ENCODE measurements around the gene SPDYE8.
"Not testable (repeated sequence)": the region's sequence is repeated elsewhere in the genome, so short reads cannot be mapped to it uniquely, and the experiment has no call there.

The SPDYE8 gene

DNA sequence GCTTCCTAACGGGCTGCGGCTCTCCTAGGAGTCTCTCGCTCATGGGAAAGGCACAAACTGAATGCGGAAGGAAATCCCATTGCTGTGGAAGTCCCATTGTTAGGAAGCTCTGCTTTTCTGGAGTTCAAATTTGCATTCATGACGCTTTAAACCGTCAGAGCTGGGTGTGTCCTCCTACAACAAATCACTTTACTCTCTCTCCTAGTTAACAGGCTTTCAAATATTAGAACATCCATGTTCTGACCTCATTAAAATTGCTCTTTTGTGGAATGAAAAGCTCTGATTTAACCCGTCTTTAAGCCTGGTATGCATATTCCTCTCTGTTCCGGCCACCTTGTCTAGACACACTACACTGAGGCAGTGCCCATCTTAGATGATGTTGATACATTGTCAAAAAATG, at the start of gene SPDYE8:
Gene SPDYE8, minus strand, starts transcription at position 101 of the 400 bp plus-strand sequence. CDS start 1,800 bp downstream, outside the sequence.
- not testable (repeated sequence) for DNase-seq (ENCODE audit: low read depth); H3K4me3 ChIP-seq (ENCODE audit: low read depth, low read length)

DNA sequence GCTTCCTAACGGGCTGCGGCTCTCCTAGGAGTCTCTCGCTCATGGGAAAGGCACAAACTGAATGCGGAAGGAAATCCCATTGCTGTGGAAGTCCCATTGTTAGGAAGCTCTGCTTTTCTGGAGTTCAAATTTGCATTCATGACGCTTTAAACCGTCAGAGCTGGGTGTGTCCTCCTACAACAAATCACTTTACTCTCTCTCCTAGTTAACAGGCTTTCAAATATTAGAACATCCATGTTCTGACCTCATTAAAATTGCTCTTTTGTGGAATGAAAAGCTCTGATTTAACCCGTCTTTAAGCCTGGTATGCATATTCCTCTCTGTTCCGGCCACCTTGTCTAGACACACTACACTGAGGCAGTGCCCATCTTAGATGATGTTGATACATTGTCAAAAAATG, 28.2 kb upstream of the SPDYE8 start, which contains the start of gene SPDYE11:
Gene SPDYE11, minus strand, starts transcription at position 101 of the 400 bp plus-strand sequence. CDS start 1,800 bp downstream, outside the sequence.
- not testable (repeated sequence) for DNase-seq (ENCODE audit: low read depth); H3K4me3 ChIP-seq (ENCODE audit: low read depth, low read length)

GRCh38 chr7:73006491-73006890, 23.1 kb downstream of the SPDYE8 start:
- DNase-seq (ENCODE audit: low read depth): not testable (repeated sequence)
- H3K4me3 ChIP-seq (ENCODE audit: low read depth, low read length): peak overlapping the region; percentile 67

DNA sequence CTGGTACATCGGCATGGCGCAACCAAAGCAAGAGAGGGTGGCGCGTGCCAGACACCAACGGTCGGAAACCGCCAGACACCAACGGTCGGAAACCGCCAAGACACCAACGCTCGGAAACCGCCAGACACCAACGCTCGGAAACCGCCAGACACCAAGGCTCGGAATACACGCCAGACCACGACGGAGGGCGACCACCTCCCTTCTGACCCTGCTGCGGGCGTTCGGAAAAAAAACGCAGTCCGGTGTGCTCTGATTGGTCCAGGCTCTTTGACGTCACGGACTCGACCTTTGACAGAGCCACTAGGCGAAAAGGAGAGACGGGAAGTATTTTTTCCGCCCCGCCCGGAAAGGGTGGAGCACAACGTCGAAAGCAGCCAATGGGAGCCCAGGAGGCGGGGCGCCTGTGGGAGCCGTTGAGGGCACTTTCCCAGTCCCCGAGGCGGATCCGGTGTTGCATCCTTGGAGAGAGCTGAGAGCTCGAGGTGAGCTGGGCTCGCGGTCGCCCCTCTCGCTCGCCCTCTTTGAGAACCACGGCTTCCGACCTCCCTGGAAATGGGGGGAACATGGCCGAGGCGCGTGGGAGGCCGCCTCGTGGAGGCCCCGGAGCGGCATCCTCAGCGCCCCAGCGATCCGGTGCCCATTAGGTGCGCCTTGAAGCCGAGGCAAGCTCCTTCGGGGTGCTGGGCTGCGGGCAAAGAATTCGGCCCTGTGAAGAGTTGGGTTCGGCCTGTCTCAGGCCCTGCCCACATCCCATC, 23.7 kb downstream of the SPDYE8 start:
- peak; percentile 93 for DNase-seq (ENCODE audit: low read depth)
- peak overlapping the region; percentile 60 for H3K4me3 ChIP-seq (ENCODE audit: low read depth, low read length)

DNA sequence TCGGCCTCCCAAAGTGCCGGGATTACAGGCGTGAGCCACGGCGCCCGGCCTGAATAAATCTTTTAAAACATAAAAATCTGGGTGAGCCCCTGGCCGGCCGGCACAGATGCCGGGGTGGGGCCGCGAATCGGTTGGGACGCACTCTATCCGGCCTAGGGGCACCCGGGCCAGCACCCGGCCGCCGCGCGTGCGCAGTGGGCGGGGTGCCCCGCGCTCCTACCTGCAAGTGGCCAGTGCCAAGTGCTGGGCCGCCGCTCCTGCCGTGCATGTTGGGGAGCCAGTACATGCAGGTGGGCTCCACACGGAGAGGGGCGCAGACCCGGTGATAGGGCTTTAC, 24.2 kb downstream of the SPDYE8 start:
- DNase-seq (ENCODE audit: low read depth): not testable (repeated sequence)
- H3K4me3 ChIP-seq (ENCODE audit: low read depth, low read length): peak overlapping the region; percentile 60

GRCh38 chr7:72997887-72998468, 31.6 kb downstream of the SPDYE8 start:
- DNase-seq (ENCODE audit: low read depth); H3K4me3 ChIP-seq (ENCODE audit: low read depth, low read length): not testable (repeated sequence)

- not testable (repeated sequence) for H3K4me3 ChIP-seq (ENCODE audit: low read depth, low read length); DNase-seq (ENCODE audit: low read depth)
These were observed 32.1 kb downstream of the SPDYE8 start for GRCh38 chr7:72997447-72997846.

DNA sequence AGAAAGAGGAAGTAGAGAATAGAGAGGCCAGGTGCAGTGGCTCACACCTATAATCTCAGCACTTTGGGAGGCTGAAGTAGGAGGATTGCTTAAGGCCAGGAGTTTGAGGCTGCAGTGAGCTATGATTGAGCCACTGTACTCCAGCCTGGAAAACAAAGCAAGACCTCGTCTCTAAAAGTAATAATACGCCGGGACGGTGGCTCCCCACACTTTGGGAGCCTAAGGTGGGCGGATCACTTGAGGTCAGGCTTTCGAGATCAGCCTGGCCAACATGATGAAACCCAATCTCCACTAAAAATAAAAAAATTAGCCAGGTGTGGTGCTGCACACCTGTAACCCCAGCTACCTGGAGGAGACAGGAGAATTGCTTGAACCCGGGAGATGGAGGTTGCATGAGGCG, 34.1 kb downstream of the SPDYE8 start:
- H3K4me3 ChIP-seq (ENCODE audit: low read depth, low read length); DNase-seq (ENCODE audit: low read depth): not testable (repeated sequence)

- DNase-seq (ENCODE audit: low read depth); H3K4me3 ChIP-seq (ENCODE audit: low read depth, low read length): not testable (repeated sequence)
These were observed 39.2 kb downstream of the SPDYE8 start for GRCh38 chr7:72990146-72990913.

DNA sequence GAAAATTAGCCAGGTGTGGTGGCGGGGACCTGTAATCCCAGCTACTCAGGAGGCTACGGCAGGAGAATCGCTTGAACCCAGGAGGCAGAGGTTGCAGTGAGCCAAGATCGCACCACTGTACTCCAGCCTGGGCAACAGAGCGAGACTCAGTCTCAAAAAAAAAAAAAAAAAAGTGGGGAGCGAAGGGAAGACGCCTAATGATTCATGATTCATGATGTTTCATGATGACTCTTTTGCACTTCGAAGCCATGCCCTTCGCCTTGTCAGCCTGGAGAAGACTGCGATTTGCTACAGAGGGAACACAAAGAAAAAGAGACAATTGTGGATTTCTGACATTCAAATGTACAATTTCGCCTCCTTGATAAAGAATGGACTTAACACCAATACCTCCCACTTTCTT, 47.5 kb downstream of the SPDYE8 start:
- not testable (repeated sequence) for DNase-seq (ENCODE audit: low read depth); H3K4me3 ChIP-seq (ENCODE audit: low read depth, low read length)

DNA sequence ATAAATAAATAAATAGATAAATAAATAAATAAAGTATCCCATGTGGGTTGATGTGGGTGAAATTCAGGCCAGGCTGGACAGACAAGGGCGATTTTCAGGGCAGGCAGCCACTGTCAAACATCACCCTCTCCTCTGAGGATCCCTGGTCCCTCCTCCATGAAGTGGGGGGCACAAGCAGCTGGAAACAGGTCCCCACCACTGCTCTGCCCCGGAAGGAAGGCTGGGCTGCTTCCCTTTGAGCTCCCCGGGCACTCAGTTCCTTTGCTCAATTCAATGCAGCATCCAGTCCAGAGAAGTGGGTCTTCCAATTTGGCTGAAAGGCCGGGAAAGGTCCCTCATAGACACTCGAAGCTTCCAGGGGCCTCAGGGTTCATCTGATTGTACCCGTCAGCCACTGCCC, 49.2 kb downstream of the SPDYE8 start:
- DNase-seq (ENCODE audit: low read depth); H3K4me3 ChIP-seq (ENCODE audit: low read depth, low read length): not testable (repeated sequence)

GRCh38 chr7:72976434-72976833, 53.1 kb downstream of the SPDYE8 start:
- not testable (repeated sequence) for H3K4me3 ChIP-seq (ENCODE audit: low read depth, low read length); DNase-seq (ENCODE audit: low read depth)

GRCh38 chr7:72975656-72976286, 53.8 kb downstream of the SPDYE8 start:
- peak; percentile 0 for DNase-seq (ENCODE audit: low read depth)
- H3K4me3 ChIP-seq (ENCODE audit: low read depth, low read length): not testable (repeated sequence)

DNA sequence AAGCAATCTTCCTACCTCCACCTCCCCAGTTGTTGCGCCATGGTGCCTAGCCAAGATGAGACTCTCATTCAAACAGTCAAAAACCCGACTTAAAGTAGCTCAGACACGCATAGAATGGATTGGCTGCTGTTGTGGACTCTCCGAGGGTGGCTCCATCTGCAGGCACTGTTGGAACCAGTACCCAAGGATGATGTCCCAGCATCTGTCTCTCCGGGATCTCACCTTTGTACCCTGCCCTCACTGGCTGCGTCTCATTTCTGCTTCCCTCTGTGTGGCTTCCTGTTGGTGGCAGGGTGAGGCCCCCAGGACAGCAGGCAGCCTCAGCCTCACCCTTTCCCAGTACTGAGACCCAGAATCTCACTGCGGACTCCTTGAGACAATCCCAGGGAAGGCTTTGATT, 54.8 kb downstream of the SPDYE8 start:
- DNase-seq (ENCODE audit: low read depth); H3K4me3 ChIP-seq (ENCODE audit: low read depth, low read length): not testable (repeated sequence)

DNA sequence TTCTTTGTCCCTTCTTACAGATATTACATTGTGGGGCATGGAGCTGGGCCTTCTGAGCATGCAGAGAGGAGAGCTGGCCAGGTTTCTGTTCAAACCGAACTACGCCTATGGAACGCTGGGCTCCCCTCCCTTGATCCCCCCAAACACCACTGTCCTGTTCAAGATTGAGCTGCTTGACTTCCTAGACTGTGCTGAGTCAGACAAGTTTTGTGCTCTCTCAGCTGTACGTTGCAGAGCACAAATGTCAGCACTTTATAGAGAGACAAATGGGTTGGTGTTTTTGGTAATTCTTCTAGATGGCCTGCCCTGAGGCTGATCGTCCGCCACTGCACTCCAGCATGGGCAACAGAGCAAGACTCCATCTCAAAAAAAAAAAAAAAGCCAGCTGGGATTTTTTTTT, 58.1 kb downstream of the SPDYE8 start:
- not testable (repeated sequence) for DNase-seq (ENCODE audit: low read depth); H3K4me3 ChIP-seq (ENCODE audit: low read depth, low read length)
